HG03159 (cell line): ENCODE measurements around the gene TMEM123.
"Not testable (repeated sequence)": the region's sequence is repeated elsewhere in the genome, so short reads cannot be mapped to it uniquely, and the experiment has no call there.

Experiments used
- ATAC-seq: cut with Tn5 transposase; IDR thresholded peaks from one replicate; pipeline ENCODE4 v1.9.1; 2021; ENCODE audit warnings: mild to moderate bottlenecking, moderate library complexity; ENCODE audit not compliant: unreplicated experiment

TMEM123 gene

GRCh38 chr11:102396708-102397563 is 55.6 kb downstream of the TMEM123 start:
- no peak for ATAC-seq

- ATAC-seq = no peak
Observed at GRCh38 chr11:102395720-102396393, 56.7 kb downstream of the TMEM123 start.

DNA sequence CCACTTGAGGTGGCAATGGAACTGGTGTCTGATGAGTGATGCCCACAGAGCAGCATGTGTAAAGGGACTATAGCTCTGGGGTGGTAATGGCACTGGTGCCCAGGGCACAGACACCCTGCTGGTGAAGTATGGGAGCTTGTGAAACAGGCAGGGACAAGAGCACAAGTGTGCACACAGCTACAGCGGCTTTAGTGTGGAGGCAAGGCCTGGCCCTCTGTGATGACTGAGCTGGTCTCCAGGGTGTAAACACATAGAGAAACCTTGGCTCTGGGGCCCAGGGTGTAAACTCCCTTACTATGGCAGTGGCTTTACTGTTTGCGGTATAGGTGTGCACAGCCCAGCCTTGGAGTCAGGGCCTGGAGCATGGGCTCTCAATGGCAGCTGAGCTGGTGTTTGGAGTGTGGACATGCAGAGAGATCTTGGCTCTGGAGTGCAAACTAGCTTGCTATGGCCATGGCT is 59.3 kb downstream of the TMEM123 start:
- ATAC-seq = no peak

DNA sequence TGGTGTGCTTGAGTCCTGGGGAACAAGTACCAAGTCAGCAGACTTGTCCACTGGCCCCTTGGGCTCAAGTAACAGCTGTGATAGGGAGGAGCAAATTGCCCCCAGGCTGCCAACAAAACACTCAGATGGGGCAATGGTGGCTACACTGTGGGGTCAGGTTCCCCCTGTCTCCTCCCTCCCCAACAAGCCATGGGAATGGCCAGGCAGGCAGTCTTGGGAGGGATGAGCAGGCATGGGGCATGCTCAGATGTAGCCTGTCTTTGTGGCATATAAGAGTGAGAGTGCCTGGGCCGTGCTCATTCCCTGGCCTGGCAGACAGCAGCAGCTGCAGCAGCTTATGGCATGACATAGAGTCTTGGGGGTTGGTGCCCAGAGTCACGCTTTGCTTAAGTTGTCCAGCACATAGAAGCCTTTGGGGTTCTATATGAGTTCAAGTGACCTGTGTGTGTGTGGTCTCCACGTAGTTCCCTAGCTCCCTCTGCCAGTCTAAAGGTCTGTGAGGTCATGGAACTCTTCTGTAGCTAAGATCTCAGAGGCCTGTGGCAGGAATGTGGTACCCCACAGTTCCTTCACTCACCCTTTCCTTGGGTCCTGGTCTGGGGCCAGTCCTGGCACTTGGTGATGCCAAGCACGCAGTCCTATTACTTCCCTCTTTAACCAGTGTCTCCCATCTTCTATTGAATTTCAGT is 60.9 kb downstream of the TMEM123 start:
- ATAC-seq = no peak

DNA sequence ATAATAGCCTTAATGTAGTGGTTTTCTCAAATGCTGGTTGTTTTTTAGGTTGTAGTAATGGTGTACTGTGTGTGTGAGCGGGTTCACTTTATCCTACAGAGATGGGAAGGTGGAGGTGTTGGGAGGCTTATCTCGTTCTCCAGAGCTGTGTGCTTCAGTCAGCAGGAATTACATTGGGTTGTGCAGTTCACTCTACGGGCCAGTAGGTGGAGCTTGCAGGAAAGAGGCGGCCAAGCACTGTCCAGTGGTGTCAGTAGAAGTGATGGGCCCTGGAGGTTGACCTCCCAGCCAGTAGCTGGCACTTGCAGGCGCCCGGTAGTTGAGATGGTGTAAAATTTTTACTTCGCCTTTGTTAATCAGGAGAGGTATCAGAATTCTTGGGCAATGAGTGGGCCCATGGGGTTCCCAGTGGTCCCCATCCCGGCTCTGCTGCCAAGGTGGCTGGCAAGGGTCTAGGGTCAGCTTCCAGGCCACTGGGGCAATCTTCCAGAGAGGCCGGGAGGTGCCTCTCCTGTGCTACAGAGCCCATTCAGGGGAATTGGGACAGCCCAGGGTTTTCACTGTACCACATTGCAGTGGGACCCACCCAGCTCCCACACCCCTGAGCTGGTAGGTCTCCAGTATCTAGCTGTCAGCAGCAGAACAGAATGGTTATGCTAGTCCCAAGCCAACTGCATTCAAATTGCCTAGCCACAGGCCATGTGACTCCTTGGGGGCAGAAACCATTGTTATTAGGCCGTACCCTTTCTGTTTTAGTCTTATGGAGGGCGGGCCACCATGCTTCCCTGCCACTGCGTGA is 61.7 kb downstream of the TMEM123 start:
- ATAC-seq = peak; percentile 81

DNA sequence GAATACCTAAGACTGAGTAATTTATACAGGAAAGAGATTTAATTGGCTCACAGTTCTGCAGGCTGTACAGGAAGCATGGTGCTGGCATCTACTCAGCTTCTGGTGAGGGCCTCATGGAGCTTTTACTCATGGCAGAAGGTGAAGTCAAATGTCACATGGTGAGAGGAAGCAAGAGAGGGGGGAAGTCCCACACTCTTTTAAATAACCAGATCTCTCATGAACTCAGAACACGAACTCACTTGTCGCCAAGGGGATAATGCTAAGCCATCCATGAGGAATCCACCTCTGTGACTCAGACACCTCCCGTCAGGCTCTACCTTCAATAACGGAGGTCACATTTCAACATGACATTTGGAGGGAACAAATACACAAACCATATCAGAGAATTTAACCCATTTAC is 63.3 kb downstream of the TMEM123 start:
- no peak for ATAC-seq

DNA sequence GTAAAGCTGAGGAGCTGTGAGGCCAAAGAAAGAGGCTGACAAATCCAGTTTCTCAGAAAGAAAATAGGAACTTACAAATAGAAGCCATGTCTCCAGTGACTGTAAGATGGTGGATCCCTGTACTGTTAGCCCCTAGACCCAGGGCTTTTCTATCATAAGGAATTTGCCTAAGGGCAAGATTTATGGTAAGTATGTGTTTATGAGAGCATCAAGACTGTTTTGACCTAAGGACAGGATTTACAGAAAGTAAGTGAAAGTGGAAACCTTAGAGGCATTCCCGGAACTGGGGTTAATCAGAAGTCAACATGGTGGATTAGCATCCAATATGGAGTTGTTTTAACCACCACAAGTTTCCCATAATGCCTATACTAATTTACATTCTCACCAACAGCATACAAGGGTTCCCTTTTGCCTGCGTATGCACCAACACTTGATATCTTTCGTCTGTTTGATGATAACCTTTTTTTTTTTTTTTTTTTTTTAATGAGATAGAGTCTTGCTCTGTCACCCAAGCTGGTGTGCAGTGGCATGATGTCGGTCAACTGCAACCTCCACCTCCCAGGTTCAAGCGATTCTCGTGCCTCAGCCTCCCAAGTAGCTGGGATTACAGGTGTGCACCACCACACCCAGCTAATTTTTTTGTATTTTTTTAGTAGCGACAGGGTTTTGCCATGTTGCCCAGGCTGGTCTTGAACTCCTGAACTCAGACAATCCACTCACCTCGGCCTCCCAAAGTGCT is 65.4 kb downstream of the TMEM123 start:
- ATAC-seq = no peak

GRCh38 chr11:102386136-102386734 is 66.3 kb downstream of the TMEM123 start:
- ATAC-seq = no peak

- no peak for ATAC-seq
Observed at GRCh38 chr11:102385085-102386007, 67.2 kb downstream of the TMEM123 start.

- no peak for ATAC-seq
Observed at GRCh38 chr11:102384419-102385079, 68.0 kb downstream of the TMEM123 start.

DNA sequence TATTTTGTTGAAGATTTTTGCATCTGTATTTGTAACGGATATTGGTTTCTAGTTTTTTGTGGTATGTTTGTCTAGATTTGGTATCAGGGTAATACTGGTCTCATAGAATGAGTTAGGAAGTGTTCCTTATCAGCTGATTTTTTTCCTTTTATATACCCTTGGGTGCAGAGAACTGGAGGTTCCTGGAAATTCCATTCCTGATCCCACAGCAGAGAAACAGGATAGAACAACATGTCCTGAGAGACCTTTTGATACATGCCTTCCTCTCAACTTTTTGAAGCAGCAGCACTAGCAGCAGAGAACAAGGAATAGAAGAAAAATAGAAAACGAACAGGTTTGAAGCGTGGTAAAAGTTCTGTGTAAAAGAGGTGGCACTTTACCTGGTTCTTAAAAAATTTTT is 68.7 kb downstream of the TMEM123 start:
- ATAC-seq = no peak

DNA sequence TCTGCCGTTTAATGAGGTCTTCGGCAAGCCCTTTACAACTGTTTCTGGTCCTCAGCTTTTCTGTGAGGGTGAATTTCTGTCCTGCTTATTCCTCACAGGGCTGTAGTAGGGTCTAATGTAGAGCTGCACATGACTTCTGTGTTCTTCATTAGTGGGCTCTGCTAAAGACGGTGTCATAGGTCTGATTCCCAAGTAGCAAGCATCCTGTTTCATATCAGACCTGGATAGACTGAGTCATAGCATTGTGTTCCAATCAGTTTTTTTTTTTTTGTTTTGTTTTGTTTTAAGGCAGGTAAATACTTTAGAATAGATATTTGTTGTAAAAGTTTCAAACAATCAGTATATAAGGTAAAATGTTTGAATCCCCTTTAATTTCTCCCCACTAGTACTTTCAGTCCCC is 70.2 kb downstream of the TMEM123 start:
- no peak for ATAC-seq

- no peak for ATAC-seq
Observed at GRCh38 chr11:102378818-102379217, 73.7 kb downstream of the TMEM123 start.

DNA sequence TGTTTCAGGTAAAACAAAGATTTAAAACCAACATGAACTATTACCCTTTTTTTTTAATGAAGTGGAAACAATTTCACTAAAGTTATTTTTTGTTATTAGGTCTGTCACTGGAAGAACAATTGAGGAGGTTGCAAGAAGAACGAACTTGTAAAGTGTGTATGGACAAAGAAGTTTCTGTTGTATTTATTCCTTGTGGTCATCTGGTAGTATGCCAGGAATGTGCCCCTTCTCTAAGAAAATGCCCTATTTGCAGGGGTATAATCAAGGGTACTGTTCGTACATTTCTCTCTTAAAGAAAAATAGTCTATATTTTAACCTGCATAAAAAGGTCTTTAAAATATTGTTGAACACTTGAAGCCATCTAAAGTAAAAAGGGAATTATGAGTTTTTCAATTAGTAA is 74.7 kb downstream of the TMEM123 start:
- ATAC-seq = no peak

- no peak for ATAC-seq
Observed at GRCh38 chr11:102375720-102376399, 76.7 kb downstream of the TMEM123 start.

GRCh38 chr11:102374633-102375424 is 77.7 kb downstream of the TMEM123 start:
- ATAC-seq = not testable (repeated sequence)

DNA sequence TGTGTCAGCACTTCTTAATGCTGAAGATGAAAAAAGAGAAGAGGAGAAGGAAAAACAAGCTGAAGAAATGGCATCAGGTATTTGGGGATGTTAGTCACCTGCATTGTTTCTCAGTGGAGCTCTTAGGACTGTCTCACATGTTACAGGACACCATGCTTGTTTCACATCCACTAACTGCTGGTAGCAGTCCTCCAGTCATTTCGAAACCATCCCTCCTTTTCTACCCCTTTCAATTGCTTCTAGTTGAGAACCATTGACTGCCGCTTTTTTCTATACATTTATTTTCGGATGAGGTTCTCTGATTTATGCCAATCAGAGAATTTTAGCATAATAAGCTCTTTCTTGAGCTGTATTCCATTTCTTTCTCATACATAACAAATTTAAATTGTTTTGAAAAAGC is 84.1 kb downstream of the TMEM123 start:
- ATAC-seq = peak; percentile 100
